ENCODE results near the gene ANXA4. TPM values are rescaled to one million over a fixed set of nuclear protein-coding genes. Genes with fewer than 3 reads are reported as not detected.

ANXA4 gene
- total and polyA plus RNA-seq, 2 of the 13 experiments (the other 11 are each of a cell fraction or from before 2014, with no cell fraction given) = 155 to 168 TPM

DNA sequence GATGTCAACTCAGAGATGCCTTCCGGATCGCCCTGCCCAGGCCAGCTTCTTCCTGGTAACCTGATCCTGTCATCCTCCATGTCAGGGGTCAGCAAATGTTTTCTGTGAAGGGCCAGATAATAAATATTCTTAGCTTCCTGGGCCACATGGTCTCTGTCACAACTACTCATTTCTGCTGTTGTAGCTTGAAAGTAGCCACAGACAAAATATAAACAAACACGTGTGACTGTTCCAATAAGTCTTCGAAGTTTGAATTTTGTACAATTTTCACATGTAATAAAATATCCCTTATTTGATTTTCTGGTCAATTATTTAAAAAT lies 35.8 kb downstream of the ANXA4 start:
- H4K20me1 ChIP-seq (ENCODE audit: insufficient read depth, low read length) = peaks cover 6% of the 10 kb centered on the region; the same call in 1 of the 2 replicates
- H2AFZ ChIP-seq (ENCODE audit: low read length) = no peak overlapping the region
- WGBS (ENCODE audit: low lambda C conversion rate) = 92% methylated on average over 4 of the region's 4 CpGs
- no TSS peak for BruUV-seq (replicated peaks)
- ChIA-PET POLR2A (no interaction called here), CTCF (ENCODE audit: low intra/inter-chr PET ratio, low total read pairs) (no interaction called here)
- intact Hi-C loops (cut with micrococcal nuclease; ENCODE audit: unreplicated experiment) = no loop called here
- H3K27ac ChIP-seq (ENCODE audit: extremely low read length, insufficient read depth, low read length) = no peak overlapping the region
- no peaks in the 10 kb centered on the region for H3K79me2 ChIP-seq (ENCODE audit: insufficient read depth, low read length)
- H3K9ac ChIP-seq (ENCODE audit: insufficient read depth, low read depth, low read length) = no peak overlapping the region
- ATAC-seq = no peak
- H3K9me3 ChIP-seq (ENCODE audit: low read length) = peaks cover 4% of the 10 kb centered on the region; the same call in 1 of the 2 replicates
- in situ Hi-C loops (cut with HindIII; ENCODE audit: extremely low pct_ligation_motif_present, low pct_unique_long_range_greater_than_20kb) = no loop called here
- no peak for TF ChIP-seq TCF12 (IDR thresholded peaks at IDR 0.05)
- no peak for TF ChIP-seq TCF12 (CRISPR knock-in tag; IDR thresholded peaks at IDR 0.05)
- no peak for TF ChIP-seq IKZF4 (CRISPR knock-in tag; IDR thresholded peaks at IDR 0.05; ENCODE audit: borderline replicate concordance, low read depth, not compliant biosample characterization)
- no peak for TF ChIP-seq PHB2 (IDR thresholded peaks at IDR 0.05; ENCODE audit: partially characterized antibody)
- no peak for TF ChIP-seq ZNF83 (CRISPR knock-in tag; IDR thresholded peaks at IDR 0.05; ENCODE audit: borderline replicate concordance)
- no peak for TF ChIP-seq ZFP62 (CRISPR knock-in tag; IDR thresholded peaks at IDR 0.05)
- TF ChIP-seq SIX1 (CRISPR knock-in tag; IDR thresholded peaks at IDR 0.05; ENCODE audit: borderline replicate concordance) = no peak; the same call in 1 of the 2 replicates
- TF ChIP-seq ZNF619 (CRISPR knock-in tag; IDR thresholded peaks at IDR 0.05) = no peak
- TF ChIP-seq ZNF382 (CRISPR knock-in tag; IDR thresholded peaks at IDR 0.05; ENCODE audit: borderline replicate concordance) = no peak
- TF ChIP-seq, protein P1, sequence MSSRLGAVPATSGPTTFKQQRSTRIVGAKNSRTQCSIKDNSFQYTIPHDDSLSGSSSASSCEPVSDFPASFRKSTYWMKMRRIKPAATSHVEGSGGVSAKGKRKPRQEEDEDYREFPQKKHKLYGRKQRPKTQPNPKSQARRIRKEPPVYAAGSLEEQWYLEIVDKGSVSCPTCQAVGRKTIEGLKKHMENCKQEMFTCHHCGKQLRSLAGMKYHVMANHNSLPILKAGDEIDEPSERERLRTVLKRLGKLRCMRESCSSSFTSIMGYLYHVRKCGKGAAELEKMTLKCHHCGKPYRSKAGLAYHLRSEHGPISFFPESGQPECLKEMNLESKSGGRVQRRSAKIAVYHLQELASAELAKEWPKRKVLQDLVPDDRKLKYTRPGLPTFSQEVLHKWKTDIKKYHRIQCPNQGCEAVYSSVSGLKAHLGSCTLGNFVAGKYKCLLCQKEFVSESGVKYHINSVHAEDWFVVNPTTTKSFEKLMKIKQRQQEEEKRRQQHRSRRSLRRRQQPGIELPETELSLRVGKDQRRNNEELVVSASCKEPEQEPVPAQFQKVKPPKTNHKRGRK (CRISPR knock-in tag; IDR thresholded peaks at IDR 0.05) = no peak
- no peak for TF ChIP-seq FOXO1 (CRISPR knock-in tag; IDR thresholded peaks at IDR 0.05)
- no peak for DNase-seq (ENCODE audit: low spot score)
- peaks cover 55% of the 10 kb centered on the region for H3K4me1 ChIP-seq (ENCODE audit: insufficient read depth, low read length)
- no peak for FAIRE-seq
- H3K36me3 ChIP-seq (replicated peaks in 1 of 2; ENCODE audit: control insufficient read depth in 1 of 2, insufficient read depth in 2 of 2, low read length in 2 of 2) = peaks cover 2 to 3% of the 10 kb centered on the region in 2 experiments; a peak in 1 of 5 replicates
- H3K4me3 ChIP-seq (replicated peaks in 1 of 3; ENCODE audit: insufficient read depth in 1 of 3, low read depth in 2 of 3, low read length in 3 of 3) = no peak overlapping the region
- H3K27me3 ChIP-seq (ENCODE audit: control insufficient read depth in 1 of 2, insufficient read depth in 2 of 2, low read length in 2 of 2) = no peaks in the 10 kb centered on the region
- no peak overlapping the region for H3K4me2 ChIP-seq (ENCODE audit: low read depth, low read length)

Measured in HepG2 (cell line).